Astrocyte (in vitro differentiated cells and primary cell): ENCODE results near the gene SLC9A9.

Experiments
- CTCF ChIP-seq: IDR thresholded peaks from 2 replicates; pipeline ENCODE4 v1.5.1; 2011; ENCODE audit warnings: low read depth, mild to moderate bottlenecking, inconsistent platforms, low read length, moderate library complexity; ENCODE audit not compliant: insufficient read depth
- EZH2 ChIP-seq: IDR thresholded peaks from 2 replicates; pipeline ENCODE4 v1.6.1; 2012; ENCODE audit warnings: mild to moderate bottlenecking, low read length, inconsistent platforms; ENCODE audit not compliant: insufficient read depth

- no peak for TF ChIP-seq CTCF
- no peak for TF ChIP-seq EZH2
Observed at GRCh38 chr3:143232981-143233380, 615.3 kb downstream of the SLC9A9 start.
